SK-N-SH (cell line): ENCODE data around the gene ASIC2. TPM values are rescaled to one million over a fixed set of nuclear protein-coding genes. Genes with fewer than 3 reads are reported as not detected.

Experiments
- CTCF ChIA-PET: fragments of 300-600, 350-600 bp; formaldehyde crosslinking; extraction: SDS; loops from one replicate; lab custom pipeline; 2021; lab: Yijun Ruan, JAX
- POLR2A ChIA-PET: fragments of 350-600 bp; sonication (Branson Sonifier 250); formaldehyde crosslinking; extraction: SDS; loops from one replicate; lab custom pipeline; 2020; ENCODE audit warnings: antibody characterized with exemption, inconsistent platforms; lab: Yijun Ruan, JAX
- DNase-seq: peaks from one replicate; pipeline ENCODE4 v3.0.0; 2012
- H2AFZ ChIP-seq: fragments of 200-600 bp; sonication (generic); 2 replicates; pipeline ENCODE4 v1.8.1; 2016; ENCODE audit warnings: antibody characterized with exemption, mild to moderate bottlenecking, low read depth
- H3F3A ChIP-seq: fragments of 200-600 bp; sonication (generic); replicated peaks from 2 replicates; pipeline ENCODE3; 2016; ENCODE audit warnings: antibody characterized with exemption, mild to moderate bottlenecking; ENCODE audit not compliant: insufficient read depth
- H3K27ac ChIP-seq, 2 experiments: fragments of 200-500 bp in 1 of 2; fragments of 200-600 bp in 1 of 2; sonication (Bioruptor generic) in 1 of 2; sonication (generic), shearing (Covaris generic) in 1 of 2; 2 replicates each; pipeline versions ENCODE4 v1.5.1 to v1.6.1; 2014 to 2016; ENCODE audit warnings: low read depth in 2 of 2, inconsistent platforms in 1 of 2, low read length in 1 of 2, mild to moderate bottlenecking in 1 of 2, mixed read lengths in 1 of 2
- H3K27me3 ChIP-seq: fragments of 200-600 bp; sonication (generic), shearing (Covaris generic); 2 replicates; pipeline ENCODE4 v1.6.1; 2016; ENCODE audit warnings: mixed run types; ENCODE audit not compliant: insufficient read depth
- H3K36me3 ChIP-seq, 2 experiments: fragments of 200-500 bp in 1 of 2; fragments of 200-600 bp in 1 of 2; sonication (Bioruptor generic) in 1 of 2; sonication (generic) in 1 of 2; replicated peaks in 1 of 2; 2 replicates each; pipeline versions ENCODE3 to v1.5.1; 2014 to 2016; ENCODE audit warnings: low read length in 1 of 2, mild to moderate bottlenecking in 1 of 2; ENCODE audit not compliant: insufficient read depth in 2 of 2, control insufficient read depth in 1 of 2
- H3K4me1 ChIP-seq, 2 experiments: fragments of 200-500 bp in 1 of 2; fragments of 200-600 bp in 1 of 2; sonication (Bioruptor generic) in 1 of 2; sonication (generic), shearing (Covaris generic) in 1 of 2; 2 replicates each; pipeline versions ENCODE4 v1.5.1 to v1.6.1; 2014 to 2016; ENCODE audit warnings: low read depth in 1 of 2, low read length in 1 of 2, mixed run types in 1 of 2; ENCODE audit not compliant: insufficient read depth in 2 of 2, control insufficient read depth in 1 of 2
- H3K4me2 ChIP-seq: fragments of 200-600 bp; sonication (generic), shearing (Covaris generic); 2 replicates; pipeline ENCODE4 v1.6.1; 2017; ENCODE audit warnings: mixed run types
- H3K4me3 ChIP-seq, 2 experiments: fragments of 200-500 bp in 1 of 2; fragments of 200-600 bp in 1 of 2; sonication (Bioruptor generic) in 1 of 2; sonication (generic), shearing (Covaris generic) in 1 of 2; 2 replicates each; pipeline versions ENCODE4 v1.5.1 to v1.8.1; 2014 to 2016; ENCODE audit warnings: low read depth in 2 of 2, inconsistent platforms in 1 of 2, low read length in 1 of 2, mild to moderate bottlenecking in 1 of 2, mixed read lengths in 1 of 2, moderate library complexity in 1 of 2
- H3K79me2 ChIP-seq: fragments of 200-600 bp; sonication (generic); 2 replicates; pipeline ENCODE4 v1.8.1; 2017; ENCODE audit warnings: mild to moderate bottlenecking; ENCODE audit not compliant: insufficient read depth
- H3K9ac ChIP-seq: fragments of 200-600 bp; sonication (generic); 2 replicates; pipeline ENCODE4 v1.6.1; 2017; ENCODE audit warnings: mixed run types
- H3K9me2 ChIP-seq: fragments of 200-600 bp; sonication (generic); 2 replicates; pipeline ENCODE4 v1.6.1; 2017; ENCODE audit warnings: mixed run types
- H3K9me3 ChIP-seq: fragments of 200-600 bp; sonication (generic); 2 replicates; pipeline ENCODE4 v1.6.1; 2017; ENCODE audit warnings: mixed run types, mild to moderate bottlenecking, moderate library complexity
- H4K20me1 ChIP-seq: fragments of 200-600 bp; sonication (generic); 2 replicates; pipeline ENCODE4 v1.6.1; 2017; ENCODE audit warnings: mild to moderate bottlenecking, mixed run types; ENCODE audit not compliant: insufficient read depth
- CHD2 ChIP-seq: fragments of 150-350 bp; IDR thresholded peaks from 2 replicates; pipeline ENCODE4 v1.6.1; 2018; ENCODE audit warnings: low read length; ENCODE audit not compliant: partially characterized antibody
- ELF1 ChIP-seq: IDR thresholded peaks from 2 replicates; pipeline ENCODE4 v1.4.0; 2012
- MEF2A ChIP-seq: IDR thresholded peaks from 2 replicates; pipeline ENCODE4 v1.4.0; 2012; ENCODE audit warnings: low read depth, borderline replicate concordance
- MXI1 ChIP-seq: IDR thresholded peaks from 2 replicates; pipeline ENCODE4 v1.6.1; 2012; ENCODE audit warnings: mild to moderate bottlenecking, low read depth, low read length, improper control_type of control experiment
- NRF1 ChIP-seq: IDR thresholded peaks from 2 replicates; pipeline ENCODE4 v1.6.1; 2012; ENCODE audit warnings: low read depth, mild to moderate bottlenecking, low read length
- SIN3A ChIP-seq: IDR thresholded peaks from 2 replicates; pipeline ENCODE4 v1.6.1; 2012; ENCODE audit warnings: low read depth, mild to moderate bottlenecking, low read length, moderate library complexity, borderline replicate concordance
- SMC3 ChIP-seq: IDR thresholded peaks from 2 replicates; pipeline ENCODE4 v1.6.1; 2012; ENCODE audit warnings: low read depth, low read length, improper control_type of control experiment
- TAF1 ChIP-seq: IDR thresholded peaks from 2 replicates; pipeline ENCODE4 v1.6.1; 2012; ENCODE audit warnings: low read depth, mild to moderate bottlenecking, low read length, moderate library complexity, borderline replicate concordance
- TCF12 ChIP-seq: IDR thresholded peaks from 2 replicates; pipeline ENCODE4 v1.4.0; 2012
- WGBS: methylation state at CpG from one replicate; pipeline ENCODE4 v1.1.6; 2017; ENCODE audit warnings: low lambda C conversion rate; 5-methylcytosine and 5-hydroxymethylcytosine counted together
- polyA plus RNA-seq, 3 experiments: library from polyadenylated mRNA; depleted of rRNA; stranded (reverse); fragments of >200 nt; gene quantifications; 2 replicates each; pipeline ENCODE4 v1.2.3, GENCODE V29; 2012
- TF ChIP-seq, protein P1 (sequence below): IDR thresholded peaks from 2 replicates; pipeline ENCODE4 v1.4.0; 2012; ENCODE audit warnings: low read depth, borderline replicate concordance
- TF ChIP-seq, protein P2 (sequence below): fragments of 150-350 bp; IDR thresholded peaks from 2 replicates; pipeline ENCODE4 v1.6.1; 2017; ENCODE audit warnings: antibody characterized with exemption, low read length, low read depth, borderline replicate concordance
- TF ChIP-seq, protein P3 (sequence below): IDR thresholded peaks from 2 replicates; pipeline ENCODE4 v1.6.1; 2012; ENCODE audit warnings: mild to moderate bottlenecking, low read depth, low read length, moderate library complexity

Gene ASIC2
- polyA plus RNA-seq, 1 of the 3 experiments (the other 2 are of a cell fraction), result 0.08 TPM

DNA sequence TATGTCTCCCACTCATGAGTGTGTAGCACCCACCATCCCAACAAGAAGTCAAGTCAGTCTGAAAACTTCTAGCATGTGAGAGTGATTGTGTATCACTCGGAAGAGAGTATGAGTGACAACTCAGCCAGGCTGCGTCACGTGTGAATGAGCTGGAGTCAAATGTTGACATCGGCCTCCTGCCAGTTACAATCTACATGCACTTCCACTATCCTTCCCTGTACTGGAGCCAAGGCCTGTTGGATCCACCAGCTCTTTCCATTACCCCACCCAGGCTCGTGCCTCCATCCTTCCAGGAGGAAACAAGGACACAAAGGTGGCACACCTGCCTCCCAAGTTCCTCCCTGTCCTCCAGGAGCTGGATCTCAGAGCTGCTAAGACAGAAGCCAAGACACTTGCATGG, 64.5 kb downstream of the ASIC2 start:
- no peak for DNase-seq
- Histone ChIP-seq H3K27ac (no peak overlapping the region), H3F3A (no peaks in the 10 kb centered on the region), H3K9me3 (no peaks in the 10 kb centered on the region), H3K4me1 (no peaks in the 10 kb centered on the region; a peak in 1 of 4 replicates), H3K36me3 (no peaks in the 10 kb centered on the region), H2AFZ (no peak overlapping the region), H3K4me2 (no peak overlapping the region), H3K9me2 (no peaks in the 10 kb centered on the region), H3K4me3 (no peak overlapping the region), H4K20me1 (no peaks in the 10 kb centered on the region), H3K79me2 (no peaks in the 10 kb centered on the region), H3K27me3 (no peaks in the 10 kb centered on the region), H3K9ac (no peak overlapping the region)
- CTCF ChIA-PET, result interaction anchor here (0.8 to 1.0 kb wide), 2 partner anchors 77 to 169 kb away, joined by 3 read pairs; no protein-coding TSS in a partner anchor
- TF ChIP-seq SMC3 (no peak), TAF1 (no peak), MXI1 (no peak), ELF1 (no peak), CHD2 (no peak)
- TF ChIP-seq, protein P1, sequence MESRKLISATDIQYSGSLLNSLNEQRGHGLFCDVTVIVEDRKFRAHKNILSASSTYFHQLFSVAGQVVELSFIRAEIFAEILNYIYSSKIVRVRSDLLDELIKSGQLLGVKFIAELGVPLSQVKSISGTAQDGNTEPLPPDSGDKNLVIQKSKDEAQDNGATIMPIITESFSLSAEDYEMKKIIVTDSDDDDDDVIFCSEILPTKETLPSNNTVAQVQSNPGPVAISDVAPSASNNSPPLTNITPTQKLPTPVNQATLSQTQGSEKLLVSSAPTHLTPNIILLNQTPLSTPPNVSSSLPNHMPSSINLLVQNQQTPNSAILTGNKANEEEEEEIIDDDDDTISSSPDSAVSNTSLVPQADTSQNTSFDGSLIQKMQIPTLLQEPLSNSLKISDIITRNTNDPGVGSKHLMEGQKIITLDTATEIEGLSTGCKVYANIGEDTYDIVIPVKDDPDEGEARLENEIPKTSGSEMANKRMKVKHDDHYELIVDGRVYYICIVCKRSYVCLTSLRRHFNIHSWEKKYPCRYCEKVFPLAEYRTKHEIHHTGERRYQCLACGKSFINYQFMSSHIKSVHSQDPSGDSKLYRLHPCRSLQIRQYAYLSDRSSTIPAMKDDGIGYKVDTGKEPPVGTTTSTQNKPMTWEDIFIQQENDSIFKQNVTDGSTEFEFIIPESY, result no peak
- TF ChIP-seq, protein P2, sequence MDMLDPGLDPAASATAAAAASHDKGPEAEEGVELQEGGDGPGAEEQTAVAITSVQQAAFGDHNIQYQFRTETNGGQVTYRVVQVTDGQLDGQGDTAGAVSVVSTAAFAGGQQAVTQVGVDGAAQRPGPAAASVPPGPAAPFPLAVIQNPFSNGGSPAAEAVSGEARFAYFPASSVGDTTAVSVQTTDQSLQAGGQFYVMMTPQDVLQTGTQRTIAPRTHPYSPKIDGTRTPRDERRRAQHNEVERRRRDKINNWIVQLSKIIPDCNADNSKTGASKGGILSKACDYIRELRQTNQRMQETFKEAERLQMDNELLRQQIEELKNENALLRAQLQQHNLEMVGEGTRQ, result no peak
- POLR2A ChIA-PET, result no interaction called here
- 65% methylated on average over 4 of the region's 5 CpGs for whole genome bisulfite sequencing

DNA sequence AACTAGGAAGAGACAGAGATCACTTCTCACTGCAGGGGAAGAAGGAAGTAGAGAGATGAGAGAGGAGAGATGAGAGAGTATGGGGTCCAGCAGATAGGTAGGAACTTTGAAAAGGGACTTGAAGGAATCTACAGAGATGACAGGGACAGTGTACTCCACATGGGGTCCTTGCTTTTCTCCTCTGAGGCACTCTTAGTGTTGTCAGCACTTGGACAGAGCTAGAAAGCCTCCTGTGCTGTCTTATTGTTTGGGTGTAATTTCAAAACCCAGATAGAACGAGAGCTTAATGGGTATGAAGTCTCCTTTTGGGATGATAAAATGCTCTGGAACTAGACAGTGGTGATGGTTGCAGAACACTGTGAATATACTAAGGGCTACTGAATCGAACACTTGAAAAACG, 65.2 kb downstream of the ASIC2 start:
- Histone ChIP-seq H3K9ac (no peak overlapping the region), H3K27ac (no peak overlapping the region), H3K4me3 (no peak overlapping the region), H3F3A (no peaks in the 10 kb centered on the region), H3K9me3 (no peaks in the 10 kb centered on the region), H3K79me2 (no peaks in the 10 kb centered on the region)
- POLR2A ChIA-PET, result interaction anchor here (0.6 kb wide), 1 partner anchor 12 kb away, joined by 3 read pairs; no protein-coding TSS in a partner anchor
- DNase-seq, result no peak
- 57% methylated on average over 3 of the region's 3 CpGs for WGBS
- CTCF ChIA-PET, result interaction anchor here (0.6 to 1.0 kb wide), 2 partner anchors 170 to 289 kb away, joined by 3 read pairs; no protein-coding TSS in a partner anchor
- TF ChIP-seq MEF2A (no peak), TCF12 (no peak), NRF1 (no peak), SIN3A (no peak)
- TF ChIP-seq, protein P3, sequence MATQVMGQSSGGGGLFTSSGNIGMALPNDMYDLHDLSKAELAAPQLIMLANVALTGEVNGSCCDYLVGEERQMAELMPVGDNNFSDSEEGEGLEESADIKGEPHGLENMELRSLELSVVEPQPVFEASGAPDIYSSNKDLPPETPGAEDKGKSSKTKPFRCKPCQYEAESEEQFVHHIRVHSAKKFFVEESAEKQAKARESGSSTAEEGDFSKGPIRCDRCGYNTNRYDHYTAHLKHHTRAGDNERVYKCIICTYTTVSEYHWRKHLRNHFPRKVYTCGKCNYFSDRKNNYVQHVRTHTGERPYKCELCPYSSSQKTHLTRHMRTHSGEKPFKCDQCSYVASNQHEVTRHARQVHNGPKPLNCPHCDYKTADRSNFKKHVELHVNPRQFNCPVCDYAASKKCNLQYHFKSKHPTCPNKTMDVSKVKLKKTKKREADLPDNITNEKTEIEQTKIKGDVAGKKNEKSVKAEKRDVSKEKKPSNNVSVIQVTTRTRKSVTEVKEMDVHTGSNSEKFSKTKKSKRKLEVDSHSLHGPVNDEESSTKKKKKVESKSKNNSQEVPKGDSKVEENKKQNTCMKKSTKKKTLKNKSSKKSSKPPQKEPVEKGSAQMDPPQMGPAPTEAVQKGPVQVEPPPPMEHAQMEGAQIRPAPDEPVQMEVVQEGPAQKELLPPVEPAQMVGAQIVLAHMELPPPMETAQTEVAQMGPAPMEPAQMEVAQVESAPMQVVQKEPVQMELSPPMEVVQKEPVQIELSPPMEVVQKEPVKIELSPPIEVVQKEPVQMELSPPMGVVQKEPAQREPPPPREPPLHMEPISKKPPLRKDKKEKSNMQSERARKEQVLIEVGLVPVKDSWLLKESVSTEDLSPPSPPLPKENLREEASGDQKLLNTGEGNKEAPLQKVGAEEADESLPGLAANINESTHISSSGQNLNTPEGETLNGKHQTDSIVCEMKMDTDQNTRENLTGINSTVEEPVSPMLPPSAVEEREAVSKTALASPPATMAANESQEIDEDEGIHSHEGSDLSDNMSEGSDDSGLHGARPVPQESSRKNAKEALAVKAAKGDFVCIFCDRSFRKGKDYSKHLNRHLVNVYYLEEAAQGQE, result peak; percentile 76
- TF ChIP-seq, all 33 proteins: peak for 1
- H3K4me2 ChIP-seq, result no peak overlapping the region
- no peaks in the 10 kb centered on the region for H3K27me3 ChIP-seq
- H3K9me2 ChIP-seq, result no peaks in the 10 kb centered on the region
- no peaks in the 10 kb centered on the region for H3K36me3 ChIP-seq
- no peak overlapping the region for H2AFZ ChIP-seq
- no peaks in the 10 kb centered on the region; a peak in 1 of 4 replicates for H3K4me1 ChIP-seq
- H4K20me1 ChIP-seq, result no peaks in the 10 kb centered on the region
